ENCODE results near the gene C1orf21. TPM values are rescaled to one million over a fixed set of nuclear protein-coding genes. Genes with fewer than 3 reads are reported as not detected.

Gene C1orf21
- total and polyA plus RNA-seq, 2 of the 4 experiments (the other 2 are of a cell fraction), result 6.4 to 9.9 TPM

GRCh38 chr1:184456189-184456588 is 69.4 kb downstream of the C1orf21 start:
- no peak overlapping the region for H3K56ac ChIP-seq (ENCODE audit: extremely low read depth, insufficient read depth, low read length)
- 0 out of 2 replicates have a peak overlapping the region, but pooled peaks have one; percentile 21 for H3K14ac ChIP-seq (replicated peaks; ENCODE audit: low read depth, low read length)
- in situ Hi-C loops (cut with MboI; ENCODE audit: low sequenced_read_pairs) (no loop called here), intact Hi-C loops (cut with micrococcal nuclease) (no loop called here), dilution Hi-C loops (cut with HindIII; ENCODE audit: low sequenced_read_pairs, unreplicated experiment) (no loop called here)
- DNase-seq (no peak), ATAC-seq (ENCODE audit: low read depth) (no peak)
- no peaks in the 10 kb centered on the region for H3K9me1 ChIP-seq (ENCODE audit: insufficient read depth, low read length)
- no peak overlapping the region for H3K27ac ChIP-seq (ENCODE audit: insufficient read depth, low read length)
- no peak overlapping the region for H2AFZ ChIP-seq (replicated peaks; ENCODE audit: low read length, poor library complexity)
- no peak overlapping the region for H2AK9ac ChIP-seq (replicated peaks; ENCODE audit: low read depth, low read length, poor library complexity)
- H2AK5ac ChIP-seq (ENCODE audit: low read depth, low read length), result no peak overlapping the region
- ChIA-PET POLR2A (ENCODE audit: unreplicated experiment) (no interaction called here), CTCF (interaction anchor here (0.6 to 1.0 kb wide), 2 partner anchors 9 to 292 kb away, joined by 3 read pairs; no protein-coding TSS in a partner anchor)
- H3K4me1 ChIP-seq (ENCODE audit: control insufficient read depth, insufficient read depth, low read length), result peaks cover 6% of the 10 kb centered on the region
- no peak overlapping the region for H2BK120ac ChIP-seq (ENCODE audit: low read depth, low read length)
- H2BK20ac ChIP-seq (ENCODE audit: low read depth, low read length), result no peak overlapping the region
- H2BK15ac ChIP-seq (ENCODE audit: low read depth, low read length), result no peak overlapping the region
- TF ChIP-seq, protein P1, sequence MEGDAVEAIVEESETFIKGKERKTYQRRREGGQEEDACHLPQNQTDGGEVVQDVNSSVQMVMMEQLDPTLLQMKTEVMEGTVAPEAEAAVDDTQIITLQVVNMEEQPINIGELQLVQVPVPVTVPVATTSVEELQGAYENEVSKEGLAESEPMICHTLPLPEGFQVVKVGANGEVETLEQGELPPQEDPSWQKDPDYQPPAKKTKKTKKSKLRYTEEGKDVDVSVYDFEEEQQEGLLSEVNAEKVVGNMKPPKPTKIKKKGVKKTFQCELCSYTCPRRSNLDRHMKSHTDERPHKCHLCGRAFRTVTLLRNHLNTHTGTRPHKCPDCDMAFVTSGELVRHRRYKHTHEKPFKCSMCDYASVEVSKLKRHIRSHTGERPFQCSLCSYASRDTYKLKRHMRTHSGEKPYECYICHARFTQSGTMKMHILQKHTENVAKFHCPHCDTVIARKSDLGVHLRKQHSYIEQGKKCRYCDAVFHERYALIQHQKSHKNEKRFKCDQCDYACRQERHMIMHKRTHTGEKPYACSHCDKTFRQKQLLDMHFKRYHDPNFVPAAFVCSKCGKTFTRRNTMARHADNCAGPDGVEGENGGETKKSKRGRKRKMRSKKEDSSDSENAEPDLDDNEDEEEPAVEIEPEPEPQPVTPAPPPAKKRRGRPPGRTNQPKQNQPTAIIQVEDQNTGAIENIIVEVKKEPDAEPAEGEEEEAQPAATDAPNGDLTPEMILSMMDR (conservative IDR thresholded peaks at IDR 0.05; ENCODE audit: low read depth, low read length), result no peak
- TF ChIP-seq CHD1 (IDR thresholded peaks at IDR 0.05; ENCODE audit: low read depth, low read length), result no peak
- H4K8ac ChIP-seq (ENCODE audit: low read depth in 2 of 2, low read length in 2 of 2), result no peak overlapping the region
- H3K4me2 ChIP-seq (ENCODE audit: low read depth, low read length), result no peak overlapping the region
- H3K23ac ChIP-seq (ENCODE audit: low read depth, low read length), result 0 out of 2 replicates have a peak overlapping the region, but pooled peaks have one; percentile 49
- no peaks in the 10 kb centered on the region for H4K20me1 ChIP-seq (ENCODE audit: insufficient read depth, low read length)
- peaks cover 3 to 8% of the 10 kb centered on the region in 2 experiments; a peak in 1 of 4 replicates for H3K79me1 ChIP-seq (ENCODE audit: low read depth in 1 of 2, low read length in 2 of 2)
- H4K5ac ChIP-seq (ENCODE audit: low read depth, low read length), result no peak overlapping the region
- no peak overlapping the region for H3K18ac ChIP-seq (ENCODE audit: low read depth, low read length)
- H3K9me3 ChIP-seq (ENCODE audit: control insufficient read depth, insufficient read depth, low read length), result no peaks in the 10 kb centered on the region
- no peak overlapping the region for H3K9ac ChIP-seq (ENCODE audit: low read depth, low read length)
- WGBS, 2 experiments (ENCODE audit: extremely low coverage in 2 of 2, insufficient read length in 1 of 2), result no CpG with 5 or more reads among the region's 3 CpGs
- H3K4me3 ChIP-seq (ENCODE audit: insufficient read depth, low read depth, low read length), result no peak overlapping the region
- H3K27me3 ChIP-seq (ENCODE audit: control insufficient read depth, insufficient read depth, low read length), result no peaks in the 10 kb centered on the region
- no peak overlapping the region for H3K4ac ChIP-seq (ENCODE audit: low read depth, low read length)
- BruUV-seq (replicated peaks), result no TSS peak
- no peaks in the 10 kb centered on the region for H3K36me3 ChIP-seq (ENCODE audit: control insufficient read depth, insufficient read depth, low read length)
- no peak overlapping the region for H4K91ac ChIP-seq (ENCODE audit: insufficient read depth, low read depth, low read length)
- H2BK5ac ChIP-seq (ENCODE audit: low read depth, low read length, poor library complexity, severe bottlenecking), result no peak overlapping the region
